DMS53 treated with DMSO at 0.1 percent for 48 hours (cell line): ENCODE data around the gene ADIG.

ENCODE experiments used
- DNase-seq: peaks from one replicate; lab custom pipeline; 2025; ENCODE audit not compliant: unreplicated experiment; lab: John Stamatoyannopoulos, UW

Gene ADIG

GRCh38 chr20:38629979-38630378 is 49.0 kb downstream of the ADIG start:
- no peak for DNase-seq

- DNase-seq, result no peak
Observed at GRCh38 chr20:38630727-38631126, 49.7 kb downstream of the ADIG start.

GRCh38 chr20:38631155-38632022 is 50.4 kb downstream of the ADIG start:
- DNase-seq, result no peak

- DNase-seq, result peak; percentile 43
Observed at GRCh38 chr20:38633577-38634093, 52.6 kb downstream of the ADIG start.

GRCh38 chr20:38635721-38636288 is 54.8 kb downstream of the ADIG start:
- no peak for DNase-seq
